Retinal pigment epithelial cell (primary cell): Measurements from ENCODE around the gene AJAP1.

Experiments
- DNase-seq: peaks from one replicate; pipeline ENCODE4 v3.0.0-alpha.2; 2010; ENCODE audit warnings: low read depth
- H3K4me3 ChIP-seq: 2 replicates; pipeline ENCODE4 v1.5.1; 2011; ENCODE audit warnings: mild to moderate bottlenecking, low read length, control low read depth, moderate library complexity
- TF ChIP-seq, protein P1 (sequence below): conservative IDR thresholded peaks from 2 replicates; pipeline ENCODE4 v1.5.1; 2011; ENCODE audit warnings: low read depth, low read length, control low read depth, inconsistent platforms

AJAP1 gene

DNA sequence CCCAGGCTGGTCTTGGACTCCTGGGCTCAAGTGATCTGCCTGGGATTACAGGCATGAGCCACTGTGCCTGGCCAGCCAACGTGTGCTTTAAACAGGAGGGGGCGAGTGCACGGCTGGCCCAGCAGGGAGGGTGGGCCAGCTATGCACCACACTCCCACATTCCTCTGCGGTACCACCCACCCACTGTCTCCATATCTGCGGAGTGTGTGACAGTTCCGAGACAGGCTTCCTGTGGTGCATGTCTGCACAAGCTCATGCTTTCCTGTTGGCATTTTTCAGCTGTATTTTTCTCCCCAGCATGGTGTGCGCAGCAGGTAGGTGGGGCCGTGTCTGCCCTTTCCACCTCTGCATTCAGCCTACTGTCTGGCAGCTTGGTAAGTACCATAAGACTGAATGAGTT, 183.3 kb downstream of the AJAP1 start:
- TF ChIP-seq, protein P1, sequence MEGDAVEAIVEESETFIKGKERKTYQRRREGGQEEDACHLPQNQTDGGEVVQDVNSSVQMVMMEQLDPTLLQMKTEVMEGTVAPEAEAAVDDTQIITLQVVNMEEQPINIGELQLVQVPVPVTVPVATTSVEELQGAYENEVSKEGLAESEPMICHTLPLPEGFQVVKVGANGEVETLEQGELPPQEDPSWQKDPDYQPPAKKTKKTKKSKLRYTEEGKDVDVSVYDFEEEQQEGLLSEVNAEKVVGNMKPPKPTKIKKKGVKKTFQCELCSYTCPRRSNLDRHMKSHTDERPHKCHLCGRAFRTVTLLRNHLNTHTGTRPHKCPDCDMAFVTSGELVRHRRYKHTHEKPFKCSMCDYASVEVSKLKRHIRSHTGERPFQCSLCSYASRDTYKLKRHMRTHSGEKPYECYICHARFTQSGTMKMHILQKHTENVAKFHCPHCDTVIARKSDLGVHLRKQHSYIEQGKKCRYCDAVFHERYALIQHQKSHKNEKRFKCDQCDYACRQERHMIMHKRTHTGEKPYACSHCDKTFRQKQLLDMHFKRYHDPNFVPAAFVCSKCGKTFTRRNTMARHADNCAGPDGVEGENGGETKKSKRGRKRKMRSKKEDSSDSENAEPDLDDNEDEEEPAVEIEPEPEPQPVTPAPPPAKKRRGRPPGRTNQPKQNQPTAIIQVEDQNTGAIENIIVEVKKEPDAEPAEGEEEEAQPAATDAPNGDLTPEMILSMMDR = no peak
- DNase-seq = no peak
- H3K4me3 ChIP-seq = no peak overlapping the region

DNA sequence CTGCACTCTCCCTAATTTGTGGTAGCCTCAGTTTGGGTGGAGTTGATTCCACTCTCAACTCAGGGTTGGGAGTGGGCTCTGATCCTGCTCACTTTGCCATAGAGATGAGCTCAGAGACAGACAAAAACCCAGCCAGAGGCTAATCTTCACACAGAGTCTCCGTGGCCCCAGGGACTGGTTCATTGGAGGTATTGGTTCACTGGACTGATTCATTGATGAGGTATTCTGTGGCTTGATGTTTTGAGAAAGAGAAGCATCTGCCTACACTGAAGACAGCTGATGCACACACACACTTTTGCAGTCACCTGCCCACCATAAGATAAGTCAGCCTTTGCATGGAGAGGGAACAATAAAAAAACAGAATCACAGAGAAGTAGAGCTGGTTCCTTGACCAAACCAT, 183.8 kb downstream of the AJAP1 start:
- DNase-seq = no peak
- H3K4me3 ChIP-seq = no peak overlapping the region

More for the DNA sequence above, 183.8 kb downstream of the AJAP1 start:
- TF ChIP-seq, protein P1 = no peak
